ENCODE data around the gene ANKRD11. TPM values are rescaled to one million over a fixed set of nuclear protein-coding genes. Genes with fewer than 3 reads are reported as not detected.

The ANKRD11 gene
- total RNA-seq = 38.8 and 46.3 TPM in 2 replicates

GRCh38 chr16:89490439-89491237, at the start of gene ANKRD11:
Gene ANKRD11 (minus strand): TSS chr16:89490561. CDS start chr16:89317019, 173,542 bp downstream.

GRCh38 chr16:89507834-89508590, 17.7 kb upstream of the ANKRD11 start, which contains the start of gene SPG7:
Gene SPG7 (plus strand): TSS chr16:89508403. CDS start chr16:89508418, 15 bp downstream.

Other genes with a start within 250 kb of the ANKRD11 start
- 78.1 and 87.0 TPM in 2 replicates for gene SPG7, start 17.8 kb upstream of the ANKRD11 start, total RNA-seq
- gene RPL13, start 70.1 kb upstream of the ANKRD11 start, total RNA-seq = 5,597 and 6,631 TPM in 2 replicates
- gene CPNE7, start 85.2 kb upstream of the ANKRD11 start, total RNA-seq = 1.7 and 16.9 TPM in 2 replicates
- 0.24 TPM in 1 of 2 replicates, not detected in the other for gene DPEP1, start 123.1 kb upstream of the ANKRD11 start, total RNA-seq
- 73.1 and 148 TPM in 2 replicates for gene CHMP1A, start 167.1 kb upstream of the ANKRD11 start, total RNA-seq
- gene SPATA33, start 167.3 kb upstream of the ANKRD11 start, total RNA-seq = 0.43 and 1.7 TPM in 2 replicates
- 31.1 and 51.3 TPM in 2 replicates for gene CDK10, start 196.1 kb upstream of the ANKRD11 start, total RNA-seq
- 9.4 and 22.4 TPM in 2 replicates for gene SPATA2L, start 211.1 kb upstream of the ANKRD11 start, total RNA-seq
- 3.2 and 3.6 TPM in 2 replicates for gene VPS9D1, start 230.3 kb upstream of the ANKRD11 start, total RNA-seq
- gene ZNF276, start 231.0 kb upstream of the ANKRD11 start, total RNA-seq = 19.0 and 21.2 TPM in 2 replicates